ENCODE measurements around the gene STK39. TPM values are rescaled to one million over a fixed set of nuclear protein-coding genes. Genes with fewer than 3 reads are reported as not detected.

Gene STK39
- total and polyA plus RNA-seq, 4 donors: 8.5 to 18.7 (median 11.2) TPM

- DNase-seq (no peak), ATAC-seq (ENCODE audit: insufficient read depth, low FRiP score) (no peak)
- Histone ChIP-seq H3K36me3 (ENCODE audit: control insufficient read depth in 4 of 4, insufficient read depth in 4 of 4, low read length in 4 of 4) (peaks cover 0 to 3% (median 0%) of the 10 kb centered on the region in 4 donors), H3K9ac (ENCODE audit: insufficient read depth in 1 of 2, low read length in 2 of 2) (no peak overlapping the region), H3K27ac (ENCODE audit: low read depth in 1 of 2, low read length in 1 of 2) (no peak overlapping the region), H3K27me3 (ENCODE audit: control insufficient read depth in 3 of 3, insufficient read depth in 3 of 3, low read length in 2 of 3) (no peaks in the 10 kb centered on the region), H3K4me3 (no peak overlapping the region), H3K4me1 (ENCODE audit: control insufficient read depth in 5 of 5, insufficient read depth in 5 of 5, low read length in 5 of 5) (peaks cover 0 to 55% (median 0%) of the 10 kb centered on the region in 5 donors), H3K9me3 (ENCODE audit: control insufficient read depth in 4 of 4, insufficient read depth in 3 of 4, low read length in 3 of 4) (no peaks in the 10 kb centered on the region)
- no peak for TF ChIP-seq CTCF (IDR thresholded peaks at IDR 0.05; ENCODE audit: control extremely low read depth, extremely low read depth)
- 96 to 97% methylated on average over 2 of the region's 2 CpGs for WGBS, 2 donors
Observed at GRCh38 chr2:168186452-168186851, 60.9 kb downstream of the STK39 start.

- DNase-seq (no peak), ATAC-seq (ENCODE audit: insufficient read depth, low FRiP score) (no peak)
- H3K9ac ChIP-seq (ENCODE audit: insufficient read depth in 1 of 2, low read length in 2 of 2): no peak overlapping the region
- H3K27me3 ChIP-seq (ENCODE audit: control insufficient read depth in 3 of 3, insufficient read depth in 3 of 3, low read length in 2 of 3): no peaks in the 10 kb centered on the region
- H3K4me3 ChIP-seq: no peak overlapping the region
- peaks cover 0 to 4% (median 0%) of the 10 kb centered on the region in 4 donors for H3K36me3 ChIP-seq (ENCODE audit: control insufficient read depth in 4 of 4, insufficient read depth in 4 of 4, low read length in 4 of 4)
- no peak overlapping the region for H3K27ac ChIP-seq (ENCODE audit: low read depth in 1 of 2, low read length in 1 of 2)
- TF ChIP-seq CTCF (IDR thresholded peaks at IDR 0.05; ENCODE audit: control extremely low read depth, extremely low read depth): no peak
- H3K9me3 ChIP-seq (ENCODE audit: control insufficient read depth in 4 of 4, insufficient read depth in 3 of 4, low read length in 3 of 4): no peaks in the 10 kb centered on the region
- H3K4me1 ChIP-seq (ENCODE audit: control insufficient read depth in 5 of 5, insufficient read depth in 5 of 5, low read length in 5 of 5): peaks cover 0 to 48% (median 0%) of the 10 kb centered on the region in 5 donors
Observed at GRCh38 chr2:168185583-168186274, 61.7 kb downstream of the STK39 start.

DNA sequence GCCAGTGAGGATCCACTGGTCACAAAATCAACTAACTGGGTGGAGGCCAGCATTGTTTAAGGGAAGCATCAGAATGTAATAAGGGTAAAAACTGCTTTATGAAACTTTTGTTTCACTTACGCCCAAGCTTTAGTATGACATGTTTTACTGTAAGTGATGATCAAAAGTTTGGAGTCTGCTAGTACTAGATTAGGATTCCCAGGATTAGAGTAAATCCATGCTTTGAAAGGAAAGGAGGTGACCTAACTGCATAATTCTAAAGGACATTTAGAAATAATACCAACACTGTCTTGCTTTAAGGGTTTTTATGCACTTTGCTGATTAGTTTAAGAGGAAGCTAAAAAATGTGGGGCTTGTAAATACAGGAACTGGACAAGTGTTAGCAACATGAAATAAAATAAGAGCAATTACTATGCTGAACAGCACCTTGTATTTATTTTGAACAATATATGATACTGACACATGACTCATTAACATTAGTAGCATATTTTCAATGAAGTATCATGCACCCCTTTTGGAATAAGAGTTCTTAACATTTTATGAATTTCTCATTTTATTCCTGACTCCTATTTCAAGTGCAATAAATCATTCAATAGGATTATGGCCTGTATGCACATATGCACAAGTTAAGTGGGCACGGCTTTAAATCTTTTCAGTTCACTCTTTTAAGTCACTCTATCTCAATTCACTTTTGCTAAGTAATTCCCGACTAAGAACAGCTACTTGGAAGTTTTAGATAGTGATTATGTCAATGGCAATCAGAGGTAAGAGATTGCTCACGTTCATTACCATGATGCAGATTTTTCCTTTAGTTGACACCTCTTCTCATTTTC is 62.5 kb downstream of the STK39 start:
- 73 to 75% methylated on average over 4 of the region's 4 CpGs for WGBS, 2 donors
- Histone ChIP-seq H3K27ac (ENCODE audit: low read depth in 1 of 2, low read length in 1 of 2) (no peak overlapping the region), H3K27me3 (ENCODE audit: control insufficient read depth in 3 of 3, insufficient read depth in 3 of 3, low read length in 2 of 3) (no peaks in the 10 kb centered on the region), H3K4me3 (no peak overlapping the region), H3K36me3 (ENCODE audit: control insufficient read depth in 4 of 4, insufficient read depth in 4 of 4, low read length in 4 of 4) (peaks cover 0 to 6% (median 0%) of the 10 kb centered on the region in 4 donors), H3K9ac (ENCODE audit: insufficient read depth in 1 of 2, low read length in 2 of 2) (no peak overlapping the region), H3K9me3 (ENCODE audit: control insufficient read depth in 4 of 4, insufficient read depth in 3 of 4, low read length in 3 of 4) (no peaks in the 10 kb centered on the region), H3K4me1 (ENCODE audit: control insufficient read depth in 5 of 5, insufficient read depth in 5 of 5, low read length in 5 of 5) (peaks cover 0 to 42% (median 0%) of the 10 kb centered on the region in 5 donors)
- TF ChIP-seq CTCF (IDR thresholded peaks at IDR 0.05; ENCODE audit: control extremely low read depth, extremely low read depth): no peak
- ATAC-seq (ENCODE audit: insufficient read depth, low FRiP score) (peak; percentile 19), DNase-seq (no peak)
